Sigmoid colon (tissue), 4 donors: ENCODE data around the gene ZFP69B.

Experiments
- EP300 ChIP-seq, 4 donors: sonication (generic); formaldehyde crosslinking; IDR thresholded peaks; one replicate each; pipeline ENCODE4 v1.6.1; 2017; ENCODE audit warnings: antibody characterized with exemption in 4 of 4
- POLR2A ChIP-seq, 2 donors: fragments of 450-650 bp; IDR thresholded peaks; one replicate each; pipeline ENCODE4 v1.6.1; 2016; ENCODE audit warnings: antibody characterized with exemption in 2 of 2, mild to moderate bottlenecking in 2 of 2, moderate library complexity in 2 of 2
- POLR2AphosphoS5 ChIP-seq, 4 donors: sonication (generic); formaldehyde crosslinking; IDR thresholded peaks; one replicate each; pipeline ENCODE4 v1.6.1; 2017; ENCODE audit warnings: antibody characterized with exemption in 4 of 4
- TF ChIP-seq, protein P1 (sequence below), 4 experiments: fragments of 450-650 bp in 3 of 4; fragments of 200-600 bp in 1 of 4; IDR thresholded peaks; one replicate each; pipeline ENCODE4 v1.5.1; 2016 to 2019; ENCODE audit warnings: antibody characterized with exemption in 4 of 4, mild to moderate bottlenecking in 3 of 4, moderate library complexity in 2 of 4

DNA sequence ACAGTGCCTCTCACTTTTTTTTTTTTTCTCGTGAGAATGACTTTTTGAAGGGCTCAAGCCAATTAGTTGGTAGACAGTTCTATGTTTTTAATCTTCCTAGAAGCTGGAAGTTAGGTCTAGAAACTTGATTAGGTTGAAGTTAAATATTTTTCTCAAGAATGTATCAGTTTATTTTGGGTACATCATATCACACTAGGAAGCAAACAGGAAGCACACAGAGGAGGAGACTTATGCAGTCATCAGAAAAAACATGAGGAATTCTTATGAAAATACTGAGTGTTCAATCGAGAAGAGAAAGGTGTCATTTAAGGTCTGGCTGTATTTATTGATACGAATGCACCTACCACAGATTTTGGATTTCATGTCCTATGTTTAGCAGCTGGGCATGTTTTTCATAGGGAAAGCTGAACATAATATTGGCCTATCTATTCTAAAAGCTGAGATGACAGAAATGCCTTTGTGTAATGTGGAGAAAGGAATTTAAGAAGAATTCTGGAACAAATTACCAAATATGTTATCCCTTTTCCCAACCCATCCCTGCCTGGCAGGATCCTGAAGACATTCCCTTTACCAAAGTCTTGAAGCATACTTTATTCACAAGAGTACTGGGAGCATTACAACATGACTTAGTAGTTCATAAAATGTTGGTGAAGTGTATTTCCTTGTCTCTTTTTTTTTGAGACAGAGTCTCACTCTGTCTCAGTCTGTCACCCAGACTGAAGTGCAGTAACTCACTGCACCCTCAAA, 17.5 kb upstream of the ZFP69B start:
- TF ChIP-seq POLR2A (IDR thresholded peaks at IDR 0.05) (no peak), EP300 (IDR thresholded peaks at IDR 0.05) (no peak), POLR2AphosphoS5 (IDR thresholded peaks at IDR 0.05) (no peak)
- TF ChIP-seq, protein P1, sequence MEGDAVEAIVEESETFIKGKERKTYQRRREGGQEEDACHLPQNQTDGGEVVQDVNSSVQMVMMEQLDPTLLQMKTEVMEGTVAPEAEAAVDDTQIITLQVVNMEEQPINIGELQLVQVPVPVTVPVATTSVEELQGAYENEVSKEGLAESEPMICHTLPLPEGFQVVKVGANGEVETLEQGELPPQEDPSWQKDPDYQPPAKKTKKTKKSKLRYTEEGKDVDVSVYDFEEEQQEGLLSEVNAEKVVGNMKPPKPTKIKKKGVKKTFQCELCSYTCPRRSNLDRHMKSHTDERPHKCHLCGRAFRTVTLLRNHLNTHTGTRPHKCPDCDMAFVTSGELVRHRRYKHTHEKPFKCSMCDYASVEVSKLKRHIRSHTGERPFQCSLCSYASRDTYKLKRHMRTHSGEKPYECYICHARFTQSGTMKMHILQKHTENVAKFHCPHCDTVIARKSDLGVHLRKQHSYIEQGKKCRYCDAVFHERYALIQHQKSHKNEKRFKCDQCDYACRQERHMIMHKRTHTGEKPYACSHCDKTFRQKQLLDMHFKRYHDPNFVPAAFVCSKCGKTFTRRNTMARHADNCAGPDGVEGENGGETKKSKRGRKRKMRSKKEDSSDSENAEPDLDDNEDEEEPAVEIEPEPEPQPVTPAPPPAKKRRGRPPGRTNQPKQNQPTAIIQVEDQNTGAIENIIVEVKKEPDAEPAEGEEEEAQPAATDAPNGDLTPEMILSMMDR (IDR thresholded peaks at IDR 0.05): no peak
